ENCODE data around the gene RABGAP1L.

- TF ChIP-seq EZH2phosphoT487 (IDR thresholded peaks at IDR 0.05; ENCODE audit: borderline replicate concordance) (no peak), CEBPB (IDR thresholded peaks at IDR 0.05; ENCODE audit: low read depth) (no peak), RAD21 (IDR thresholded peaks at IDR 0.05; ENCODE audit: low read depth) (no peak), YY1 (IDR thresholded peaks at IDR 0.05; ENCODE audit: extremely low read depth, insufficient replicate concordance, low read depth, low read length) (no peak), POLR2A (IDR thresholded peaks at IDR 0.05; ENCODE audit: borderline replicate concordance, extremely low read depth, insufficient read depth, insufficient read length) (no peak), CTCF (IDR thresholded peaks at IDR 0.05 in 2 of 3, conservative IDR thresholded peaks at IDR 0.05 in 1 of 3; ENCODE audit: borderline replicate concordance in 1 of 3, insufficient read depth in 1 of 3, low read depth in 2 of 3, low read length in 2 of 3) (no peak), POLR2AphosphoS5 (IDR thresholded peaks at IDR 0.05; ENCODE audit: low read depth, low read length) (no peak), TCF7L2 (IDR thresholded peaks at IDR 0.05; ENCODE audit: borderline replicate concordance, extremely low read depth, insufficient read depth, insufficient read length) (no peak)
These were observed 498.6 kb downstream of the RABGAP1L start for GRCh38 chr1:174657893-174658292.

All from HCT116 (cell line).